ENCODE measurements around the gene OR10V1.

OR10V1 gene, protein sequence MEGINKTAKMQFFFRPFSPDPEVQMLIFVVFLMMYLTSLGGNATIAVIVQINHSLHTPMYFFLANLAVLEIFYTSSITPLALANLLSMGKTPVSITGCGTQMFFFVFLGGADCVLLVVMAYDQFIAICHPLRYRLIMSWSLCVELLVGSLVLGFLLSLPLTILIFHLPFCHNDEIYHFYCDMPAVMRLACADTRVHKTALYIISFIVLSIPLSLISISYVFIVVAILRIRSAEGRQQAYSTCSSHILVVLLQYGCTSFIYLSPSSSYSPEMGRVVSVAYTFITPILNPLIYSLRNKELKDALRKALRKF

DNA sequence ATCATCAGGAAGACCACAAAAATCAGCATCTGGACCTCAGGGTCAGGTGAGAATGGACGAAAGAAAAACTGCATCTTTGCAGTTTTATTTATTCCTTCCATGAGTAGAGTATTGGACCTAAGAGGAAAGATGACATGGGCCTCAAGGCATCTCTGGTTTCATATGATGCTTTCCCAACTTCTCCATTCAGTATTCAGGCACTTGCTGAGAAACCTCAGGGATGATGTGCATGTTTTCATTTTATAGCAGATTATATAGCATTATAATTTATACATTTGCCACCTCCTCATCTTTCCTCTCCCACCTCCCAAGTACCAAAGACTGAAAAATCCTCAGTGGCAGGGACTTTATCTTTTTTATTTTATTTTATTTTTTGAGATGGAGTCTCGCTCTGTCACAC lies at the start of gene OR10V1:
TSS of gene OR10V1 (minus strand) at position 101 of the 400 bp plus-strand sequence. CDS start at position 101, 0 bp downstream.
- DNase-seq = no peak

DNA sequence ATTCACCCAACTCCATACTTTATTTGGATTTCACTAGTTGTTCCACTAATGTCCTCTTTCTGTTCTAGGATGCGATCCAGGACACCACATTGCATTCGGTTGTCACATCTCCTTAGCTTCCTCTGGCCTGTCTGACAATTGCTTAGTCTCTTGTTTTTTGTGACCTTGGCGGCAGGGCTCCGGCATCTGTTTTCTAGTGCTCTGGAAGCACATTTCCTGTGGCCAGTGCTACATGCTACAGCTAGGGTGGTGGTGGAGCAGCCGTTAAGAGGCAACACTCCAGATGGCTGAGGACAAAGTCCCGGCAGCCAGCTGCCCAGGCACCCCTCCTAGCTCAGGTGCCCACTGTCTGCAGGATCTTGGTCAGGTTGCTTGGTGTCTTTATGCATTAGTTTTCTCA lies 48.3 kb upstream of the OR10V1 start:
- DNase-seq = no peak

DNA sequence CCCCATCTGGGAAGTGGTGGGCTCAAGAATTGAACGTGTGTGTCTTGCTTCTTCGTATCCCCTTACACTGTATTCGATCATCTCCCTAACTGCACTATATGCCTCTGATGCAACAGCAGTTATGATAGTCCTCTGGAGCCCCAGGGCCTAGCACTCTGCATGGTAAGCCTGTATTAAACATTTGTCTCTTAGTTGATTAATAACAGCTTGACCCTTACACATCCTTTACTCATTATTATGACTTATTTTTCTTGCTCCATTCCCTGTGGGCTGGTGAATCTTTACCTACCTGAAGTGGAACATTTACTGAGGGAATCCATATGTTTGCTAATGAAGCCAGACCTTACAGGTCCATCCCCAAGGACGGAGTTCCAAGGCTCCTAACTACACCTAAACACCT lies 47.1 kb upstream of the OR10V1 start:
- no peak for DNase-seq

DNA sequence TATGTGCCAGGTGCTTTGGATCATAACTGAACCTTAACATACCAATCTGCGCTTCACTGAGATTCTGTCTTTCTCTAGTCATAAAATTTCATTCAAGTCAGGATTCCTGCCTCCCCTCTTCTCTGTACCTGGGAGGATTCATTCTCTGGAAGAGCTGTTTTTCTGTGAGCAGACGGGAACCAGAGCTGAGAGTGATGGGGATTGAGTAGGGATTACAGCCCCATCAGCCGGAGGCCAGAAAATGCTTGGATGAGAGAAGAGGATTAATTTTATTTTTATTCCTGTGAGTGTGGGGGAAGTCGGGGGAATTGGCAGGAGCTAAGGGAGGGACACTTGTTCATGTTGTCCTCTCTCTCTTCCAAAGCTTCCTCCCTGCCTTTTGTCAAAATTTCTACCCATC lies 46.3 kb upstream of the OR10V1 start:
- DNase-seq = no peak

DNA sequence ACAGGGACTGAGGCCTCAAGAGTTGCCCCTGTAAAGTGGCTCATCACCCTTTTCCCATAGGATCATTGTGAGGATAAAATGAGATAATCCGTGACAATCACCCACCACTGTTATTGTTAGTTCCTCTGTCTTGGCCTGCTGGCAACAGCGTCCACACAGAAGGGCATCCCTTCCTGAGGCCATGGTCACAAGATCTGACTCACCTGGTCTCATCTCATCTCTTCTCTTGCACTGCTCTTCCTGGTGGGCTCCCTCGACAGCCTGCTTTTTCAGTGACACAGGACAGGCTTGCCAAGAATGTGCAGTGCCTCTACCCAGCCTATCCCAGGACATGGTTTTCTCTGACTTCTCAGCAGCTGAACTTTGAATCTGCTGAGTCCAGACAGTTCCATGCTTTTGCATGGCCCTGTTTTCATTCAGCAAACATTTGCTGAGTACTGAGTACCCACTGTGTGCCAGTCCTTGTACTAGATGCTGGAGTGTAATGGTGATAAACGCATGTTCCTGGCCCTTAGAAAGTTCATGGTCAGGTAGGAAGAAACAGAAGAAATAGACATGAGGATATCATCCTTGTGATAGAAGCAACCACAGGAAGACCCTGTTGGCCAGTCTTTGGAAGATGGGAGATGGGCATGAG lies 44.9 kb upstream of the OR10V1 start:
- no peak for DNase-seq

DNA sequence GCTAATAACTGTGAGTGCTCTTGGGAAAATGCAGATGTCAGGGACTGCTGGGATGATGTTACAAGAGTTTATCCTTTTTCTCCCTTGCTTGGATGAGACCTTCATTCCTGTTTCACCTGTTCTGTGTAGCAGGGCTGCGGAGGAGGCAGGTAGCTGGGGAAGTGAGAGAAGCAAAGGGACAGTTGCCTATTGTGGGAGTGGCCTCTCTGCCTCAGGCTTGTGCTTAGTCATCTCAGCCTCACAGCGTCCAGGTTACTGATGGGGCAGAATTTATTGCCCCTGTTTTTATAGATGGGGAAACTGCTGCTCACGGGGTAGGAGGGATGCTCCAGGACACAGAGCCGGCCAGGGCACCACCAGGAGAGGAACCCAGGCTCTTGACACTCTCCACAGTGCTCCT lies 43.2 kb upstream of the OR10V1 start:
- DNase-seq = no peak

DNA sequence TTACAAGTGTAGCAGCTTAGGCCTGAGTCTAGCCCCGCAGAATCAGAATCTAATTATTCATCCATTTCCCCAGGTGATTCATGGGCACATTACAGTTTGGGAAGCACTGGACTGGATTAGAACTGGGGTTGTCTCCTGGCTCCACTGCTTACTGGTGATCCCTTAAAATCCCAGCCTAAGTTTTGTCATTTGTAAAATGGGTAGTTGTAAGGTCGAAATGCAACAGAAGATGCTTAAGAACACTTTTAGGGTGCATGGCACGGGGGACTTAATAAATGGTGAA lies 42.9 kb upstream of the OR10V1 start:
- no peak for DNase-seq

DNA sequence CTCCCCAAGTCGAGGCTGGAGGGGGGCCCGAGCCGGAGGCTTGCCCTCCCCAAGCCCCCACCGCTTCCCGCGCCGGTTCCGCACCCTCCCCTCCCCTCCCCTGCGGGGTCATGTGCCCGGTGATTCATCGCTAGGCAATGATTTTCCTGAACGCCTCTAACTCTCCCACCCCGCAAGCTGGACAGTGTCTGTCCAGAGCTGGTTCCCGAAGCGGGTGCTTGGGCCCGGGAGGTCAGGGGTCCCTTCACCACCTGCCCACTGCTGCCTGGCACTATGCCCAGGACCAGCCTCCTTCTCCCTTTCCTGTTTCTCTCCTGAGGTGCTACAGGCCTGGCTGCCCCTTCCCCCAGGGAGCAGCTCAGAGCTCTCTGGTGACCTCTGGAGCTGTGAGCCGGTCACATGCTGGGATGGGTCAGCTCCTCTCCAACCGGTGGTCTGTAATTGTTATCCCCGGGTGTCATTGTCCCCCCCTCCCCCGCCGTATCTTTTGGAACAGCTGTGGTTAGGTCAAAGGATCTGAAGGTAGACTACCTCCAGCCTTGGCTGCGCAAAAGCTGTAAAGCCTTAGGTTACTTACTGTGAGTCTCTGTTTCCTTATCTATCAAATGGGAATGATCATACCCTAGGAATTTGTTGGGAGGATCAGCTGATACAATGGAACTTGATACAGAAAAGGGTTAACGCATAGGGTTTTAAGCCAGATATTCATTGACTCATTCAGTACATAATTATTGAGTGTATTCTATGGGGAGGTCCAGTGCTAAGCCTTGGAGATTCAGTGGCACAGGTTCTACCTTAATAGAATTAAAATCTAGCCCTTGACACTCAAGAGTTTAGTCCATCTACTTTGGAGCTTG lies 42.3 kb upstream of the OR10V1 start:
- DNase-seq = peak; percentile 29 to 52

DNA sequence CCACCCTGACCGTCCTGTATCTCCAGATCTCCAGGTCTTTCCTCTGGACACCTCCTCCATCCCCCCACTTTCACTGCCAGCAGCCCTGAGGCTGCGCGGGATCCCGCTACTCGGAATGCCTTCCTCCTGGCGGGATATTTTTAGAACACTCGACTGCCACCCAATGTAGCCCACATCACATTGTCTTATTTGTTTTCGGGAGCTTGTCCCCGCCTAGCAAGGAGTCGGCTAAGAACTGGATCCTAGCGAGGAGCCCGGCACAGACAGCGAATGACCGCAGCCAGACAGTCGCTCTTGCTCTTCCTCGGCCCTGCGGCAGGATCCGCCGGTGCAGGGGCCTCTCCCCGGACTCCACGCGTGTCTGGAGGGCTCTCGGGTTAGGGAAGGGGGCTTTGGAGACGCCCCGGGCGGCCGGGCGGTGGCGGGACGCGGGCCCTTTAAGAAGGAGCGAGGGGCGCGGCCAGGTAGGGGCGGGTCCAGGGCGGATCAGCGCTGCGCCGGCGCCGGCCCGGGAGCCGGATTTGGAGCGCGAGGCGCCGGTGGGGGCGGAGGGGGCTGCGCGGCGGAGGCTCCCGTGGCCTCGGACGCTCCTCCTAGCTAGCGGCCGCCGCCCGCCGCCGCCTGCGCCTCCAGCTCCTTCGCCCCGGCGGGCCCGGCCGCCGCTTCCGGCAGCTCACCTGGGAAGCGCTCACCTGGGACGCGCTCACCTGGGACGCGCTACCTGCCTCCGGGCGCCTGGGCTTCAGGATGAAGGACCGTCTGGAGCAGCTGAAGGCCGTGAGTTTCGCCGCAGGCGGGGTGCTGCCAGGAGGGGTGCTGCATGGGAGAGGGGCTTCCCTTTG lies 41.4 kb upstream of the OR10V1 start, which contains the start of gene STX3:
TSS of gene STX3 (plus strand) at position 518 of the 842 bp plus-strand sequence. CDS start at position 748, 230 bp downstream.
- peak; percentile 33 to 38 for DNase-seq

DNA sequence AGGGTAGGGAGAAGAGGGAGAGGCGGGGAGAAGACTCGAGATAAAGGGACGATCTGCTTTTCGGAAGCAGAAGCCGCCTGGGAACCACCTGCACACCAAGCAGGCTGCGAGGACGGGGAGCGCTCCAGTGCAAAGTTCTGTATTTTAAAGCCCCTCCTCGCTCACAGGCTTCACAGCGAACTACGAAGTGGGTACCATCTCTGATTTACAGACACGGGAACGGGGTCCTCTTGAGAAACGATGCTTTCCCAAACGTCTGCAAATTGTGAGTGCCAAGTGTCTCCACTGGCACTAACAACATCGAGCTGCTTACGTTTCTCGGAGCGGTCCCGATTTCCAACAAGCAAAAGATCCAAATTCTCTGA lies 40.8 kb upstream of the OR10V1 start:
- DNase-seq = peak in 1 of 2 donors; percentile 38

DNA sequence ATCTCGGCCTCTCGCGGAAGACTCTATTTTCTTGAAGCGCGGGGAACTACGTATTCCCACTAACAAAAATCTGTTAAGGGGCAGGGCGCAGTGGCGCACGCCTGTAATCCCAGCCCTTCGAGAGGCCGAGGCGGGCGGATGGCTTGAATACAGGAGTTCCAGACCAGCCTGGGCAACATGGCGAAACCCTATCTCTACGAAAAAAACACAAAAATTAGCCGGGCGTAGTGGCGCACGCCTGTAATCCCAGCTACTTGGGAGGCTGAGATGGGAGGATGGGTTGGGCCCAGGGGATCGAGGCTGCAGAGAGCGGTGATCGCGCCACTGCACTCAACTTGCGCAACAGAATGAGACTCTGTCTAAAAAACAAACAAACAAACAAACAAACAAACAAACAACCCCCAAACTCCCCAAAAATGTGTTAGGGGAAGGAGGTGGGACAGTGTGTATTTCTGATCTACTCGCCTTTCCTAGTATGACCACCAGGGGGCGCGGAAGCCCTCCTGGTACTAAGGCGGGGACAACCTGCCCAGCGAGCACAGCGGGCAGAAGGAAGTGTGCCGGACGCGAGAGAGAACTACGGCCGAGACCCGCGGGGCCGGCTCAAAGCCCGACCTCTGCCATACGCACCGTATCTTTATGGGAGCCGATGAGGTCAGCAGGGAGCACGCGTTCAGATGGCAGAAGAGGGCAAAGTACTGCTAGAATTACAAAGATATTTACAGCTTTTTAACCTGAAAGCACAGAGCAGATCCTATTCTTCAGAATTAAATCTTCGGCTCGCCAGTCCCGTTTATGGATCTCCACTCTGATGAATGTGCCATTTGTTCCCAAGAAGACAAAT lies 40.2 kb upstream of the OR10V1 start:
- peak; percentile 48 to 72 for DNase-seq

DNA sequence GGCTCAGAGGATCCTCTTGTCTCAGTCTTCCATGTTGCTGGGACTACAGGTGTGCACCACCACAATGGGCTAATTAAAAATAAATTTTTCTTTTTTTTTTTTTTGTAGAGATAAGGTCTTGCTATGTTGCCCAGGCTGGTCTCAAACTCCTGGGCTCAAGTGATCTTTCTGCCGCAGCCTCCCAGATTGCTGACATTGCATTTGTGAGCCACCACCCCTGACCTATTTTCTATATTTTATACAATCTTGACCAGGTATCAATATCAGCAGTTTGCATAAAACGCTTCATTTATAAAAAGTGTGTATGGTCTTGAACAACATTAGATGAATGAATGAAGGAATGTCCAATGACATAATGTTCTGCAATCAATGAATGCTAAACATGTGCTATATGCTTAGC lies 32.5 kb upstream of the OR10V1 start:
- no peak for DNase-seq

DNA sequence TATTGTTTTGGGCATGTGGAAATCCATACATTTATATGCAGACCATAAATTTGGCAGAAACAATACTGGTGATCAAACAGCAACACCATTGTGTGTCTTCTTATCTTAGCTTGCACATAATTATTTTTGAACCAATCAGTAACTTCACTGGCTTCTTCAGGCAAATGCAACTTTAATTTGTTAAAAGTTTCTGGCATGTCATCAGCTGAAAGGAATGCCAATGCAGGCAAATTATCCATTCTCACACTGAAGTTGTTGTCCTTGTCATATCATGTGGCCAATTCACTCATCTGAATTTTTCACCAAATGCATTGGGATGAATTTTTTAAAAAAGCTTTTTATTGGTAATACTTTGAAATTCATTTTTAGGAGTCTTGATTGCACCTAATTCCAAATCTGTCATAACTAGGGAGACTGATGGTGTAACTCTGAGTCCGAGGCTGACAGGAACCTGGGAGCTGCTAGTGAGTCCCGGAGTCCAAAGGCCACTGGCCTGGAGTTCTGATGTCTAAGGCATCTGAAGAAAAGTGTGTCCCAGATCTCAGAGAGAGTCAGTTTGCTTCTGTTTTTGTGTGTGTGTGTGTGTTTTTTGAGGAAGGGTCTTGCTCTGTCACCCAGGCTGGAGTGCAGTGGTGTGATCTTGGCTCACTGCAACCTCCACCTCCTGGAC lies 17.4 kb upstream of the OR10V1 start:
- DNase-seq = no peak

DNA sequence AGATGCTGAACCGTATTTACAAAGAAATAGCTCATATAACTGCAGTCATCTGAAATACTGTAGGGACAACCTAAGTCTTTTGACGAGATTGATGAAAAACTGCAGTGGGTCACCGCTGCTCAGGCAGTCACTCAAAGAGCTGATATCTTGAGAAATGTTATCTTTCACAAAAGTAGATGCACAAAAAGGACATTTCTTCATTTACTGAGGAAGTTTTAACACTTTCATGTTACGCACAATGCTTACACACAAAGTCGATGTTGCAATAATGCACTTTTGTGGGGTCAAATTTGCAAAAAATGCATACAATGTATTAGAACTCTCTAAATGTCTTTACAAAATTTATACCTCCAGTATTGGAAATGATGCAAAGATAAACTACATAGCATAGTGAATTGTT lies 16.2 kb upstream of the OR10V1 start:
- DNase-seq = no peak

DNA sequence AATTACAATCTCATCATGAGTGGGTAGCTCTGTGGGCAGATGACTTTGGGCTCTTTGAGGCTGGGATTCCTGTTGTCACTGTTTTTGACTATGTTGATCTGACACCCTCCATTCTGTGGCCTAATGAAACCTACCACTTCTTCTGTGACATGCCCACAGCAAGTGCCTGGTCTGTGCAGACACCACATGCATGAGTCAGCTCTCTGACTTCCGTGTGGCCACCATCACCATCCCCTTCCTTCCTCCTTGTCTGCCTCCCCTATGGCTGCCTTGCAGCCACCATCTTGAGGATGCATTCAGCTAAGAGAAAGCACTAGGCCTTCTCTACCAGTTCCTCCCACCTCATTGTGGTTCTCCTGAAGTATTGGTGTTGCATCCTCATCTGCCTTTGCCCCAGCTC lies 15.3 kb upstream of the OR10V1 start:
- peak in 1 of 2 donors; percentile 36 for DNase-seq

DNA sequence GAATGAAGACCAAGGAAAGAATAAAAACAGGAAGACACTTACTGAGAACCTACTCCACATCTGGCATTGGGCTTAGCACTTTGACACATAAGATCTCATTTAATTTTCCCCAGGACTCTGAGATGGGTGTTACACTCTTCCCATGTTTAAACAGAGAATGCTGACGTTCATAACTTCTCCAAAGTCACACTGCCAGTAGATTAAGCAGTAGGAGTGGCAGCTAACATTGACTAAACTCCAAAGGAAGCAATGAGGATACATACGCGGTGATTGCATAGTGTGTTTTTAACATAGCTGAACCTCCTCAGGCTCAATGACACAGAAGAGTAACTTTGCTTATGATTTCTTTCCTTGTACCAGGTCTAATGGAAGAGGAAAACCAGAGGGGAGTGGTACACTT lies 14.5 kb upstream of the OR10V1 start:
- DNase-seq = no peak

DNA sequence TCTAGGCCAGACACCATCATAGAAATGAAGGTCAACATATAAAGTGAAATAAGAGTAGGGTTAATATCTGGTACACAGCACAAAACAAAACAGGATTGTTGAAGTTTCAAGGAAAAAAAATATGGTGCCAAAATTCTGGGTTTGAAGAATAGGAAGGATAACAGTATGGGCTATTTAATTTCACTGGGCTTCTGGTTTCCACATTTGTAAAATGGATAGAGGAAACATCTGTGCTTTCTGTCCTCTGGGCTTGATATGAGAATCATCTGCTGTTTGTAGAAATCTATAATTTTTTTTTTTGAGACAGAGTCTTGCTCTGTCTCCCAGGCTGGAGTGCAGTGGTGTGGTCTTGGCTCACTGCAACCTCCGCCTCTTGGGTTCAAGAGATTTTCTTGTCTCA lies 13.8 kb upstream of the OR10V1 start:
- DNase-seq = no peak

DNA sequence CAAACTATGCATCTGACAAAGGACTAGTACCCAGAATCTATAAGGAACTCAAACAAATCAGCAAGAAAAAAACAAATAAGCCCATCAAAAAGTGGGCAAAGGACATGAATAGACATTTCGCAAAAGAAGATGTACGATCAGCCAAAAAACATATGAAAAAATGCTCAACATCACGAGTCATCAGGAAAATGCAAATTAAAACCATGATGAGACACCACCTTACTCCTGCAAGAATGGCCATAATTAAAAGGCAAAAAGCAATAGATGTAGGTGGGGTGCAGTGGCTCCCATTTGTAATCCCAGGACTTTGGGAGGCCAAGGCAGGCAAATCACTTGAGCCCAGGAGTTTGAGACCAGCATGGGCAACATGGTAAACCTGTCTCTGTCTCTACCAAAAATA lies 10.4 kb upstream of the OR10V1 start:
- DNase-seq = no peak

DNA sequence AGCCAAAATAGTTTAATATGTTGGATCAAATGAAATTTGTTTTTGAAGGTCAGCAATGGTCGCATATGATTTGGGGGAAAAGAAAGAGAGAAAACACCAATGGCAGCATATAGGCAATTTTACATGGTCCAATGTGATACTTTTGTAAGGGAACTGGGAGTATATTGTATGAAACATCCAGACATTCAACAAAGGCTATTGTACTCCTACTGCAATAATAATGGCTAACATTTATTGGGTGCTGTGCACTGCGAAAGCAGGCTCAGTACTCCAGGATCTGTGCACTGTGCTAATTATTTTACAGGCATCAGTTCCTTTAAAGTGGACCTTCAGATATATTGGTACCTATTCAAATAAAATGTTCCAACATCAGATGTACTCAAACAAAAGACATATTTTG lies 5.9 kb upstream of the OR10V1 start:
- DNase-seq = no peak

DNA sequence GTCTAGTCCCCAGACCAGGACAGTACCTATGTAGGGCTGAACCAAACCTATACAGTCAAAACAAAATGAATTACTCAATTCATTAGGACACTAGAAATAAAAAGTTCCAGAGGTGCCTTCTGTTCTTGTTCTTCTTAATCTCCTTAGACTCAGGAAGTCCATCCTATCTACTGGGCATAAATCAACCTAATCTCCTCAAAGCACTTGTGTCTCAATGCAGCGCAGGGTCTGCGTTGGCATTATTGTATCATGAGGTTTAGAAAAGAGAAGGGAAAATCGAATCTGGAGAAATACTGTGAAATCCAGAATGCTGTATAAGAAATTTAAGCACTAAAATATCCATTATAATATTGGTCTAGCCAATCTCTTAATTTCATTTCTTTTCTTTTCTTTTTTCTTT lies 2.4 kb upstream of the OR10V1 start:
- no peak for DNase-seq

DNA sequence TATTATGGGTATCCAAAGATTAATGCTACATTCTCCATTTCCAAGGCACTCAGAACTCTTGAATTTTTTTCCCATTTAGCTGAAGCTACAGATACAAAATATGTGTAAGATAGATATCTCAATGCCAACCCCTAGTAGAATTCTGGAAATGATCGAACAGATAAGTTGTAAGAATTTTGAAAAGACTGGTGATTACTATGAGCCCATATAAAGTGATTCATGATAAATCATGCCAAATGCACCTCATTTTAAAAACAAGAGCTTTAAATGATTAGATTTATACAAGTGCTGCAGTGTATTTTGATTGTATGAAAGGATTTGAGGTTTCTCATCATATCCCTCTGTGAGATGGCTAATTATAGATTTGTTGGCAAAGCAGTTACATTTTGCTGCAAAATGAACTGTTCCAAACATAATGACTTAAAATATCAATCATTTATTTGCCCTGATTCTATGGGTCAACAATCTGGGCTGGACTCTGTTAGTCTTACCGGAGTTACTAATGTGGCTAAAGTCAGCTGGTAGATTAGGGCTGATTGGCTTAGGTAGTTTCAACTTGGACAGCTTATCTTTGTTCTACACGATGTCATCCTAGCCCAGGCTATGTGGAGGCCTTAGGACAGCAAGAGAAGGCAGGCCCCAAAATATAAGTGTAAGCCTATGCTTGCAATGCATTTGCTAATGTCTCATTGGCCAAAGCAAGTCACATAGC lies 3.4 kb downstream of the OR10V1 start:
- no peak for DNase-seq

Measured in bone marrow (tissue), 2 donors.